Skin epidermis (tissue), 12 donors: Measurements from ENCODE around the gene ATP13A5.

ENCODE experiments used
- H3K27ac ChIP-seq, 21 experiments: fragments of 200-600 bp; sonication (generic) in 11 of 21; one replicate each; pipeline ENCODE4 v1.5.0; 2020; ENCODE audit warnings: mild to moderate bottlenecking in 3 of 21, inconsistent platforms in 2 of 21, moderate library complexity in 2 of 21
- H3K4me3 ChIP-seq, 7 experiments: fragments of 200-600 bp; sonication (generic) in 2 of 7; one replicate each; pipeline ENCODE4 v1.5.0; 2020; ENCODE audit warnings: inconsistent platforms in 2 of 7, mild to moderate bottlenecking in 2 of 7, moderate library complexity in 1 of 7

Gene ATP13A5

DNA sequence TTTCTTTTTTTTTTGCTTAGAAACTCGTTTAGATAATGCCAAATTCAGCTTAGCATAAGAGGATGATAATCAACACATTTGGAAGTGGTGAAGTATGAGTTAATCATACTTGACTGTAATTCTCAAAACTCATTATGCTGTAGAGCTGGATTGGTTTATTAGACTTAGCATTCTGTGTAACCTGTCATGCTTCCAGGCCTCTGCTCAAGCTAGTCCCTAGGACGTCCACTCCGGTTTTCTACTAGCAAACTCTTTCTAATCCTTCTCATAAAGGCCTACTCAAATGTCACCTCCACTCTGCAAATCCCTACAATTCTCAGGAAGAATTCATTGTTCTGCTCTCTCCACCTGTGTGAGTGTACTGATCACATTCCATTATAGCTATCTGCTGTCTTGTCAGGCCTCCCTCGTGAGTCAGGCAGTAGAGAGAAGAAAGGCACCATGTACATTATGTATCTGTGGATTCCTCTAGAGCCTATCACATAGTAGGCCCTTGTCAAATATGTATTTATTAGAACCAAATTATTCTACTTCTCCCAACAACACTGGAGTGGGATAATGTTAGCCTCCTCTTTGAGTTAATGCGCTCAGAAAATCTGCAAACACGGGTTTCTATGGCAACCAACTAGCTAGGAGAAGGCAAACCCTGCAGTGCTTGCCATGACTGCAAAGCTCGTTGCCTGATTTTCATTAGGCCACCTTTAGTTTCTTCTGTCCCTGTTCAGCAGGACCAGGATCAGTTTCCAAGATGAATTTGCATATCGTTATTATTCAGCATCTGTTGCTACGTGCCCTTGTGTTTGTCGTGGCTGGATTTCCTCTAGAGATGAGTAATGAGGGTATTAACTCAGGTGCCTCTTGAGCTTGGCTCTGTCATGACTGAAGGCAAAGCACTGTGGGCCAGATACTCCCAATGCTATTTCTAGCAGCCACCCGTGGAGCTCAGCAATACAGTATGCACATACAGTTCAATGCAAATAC, 30.7 kb downstream of the ATP13A5 start:
- Histone ChIP-seq H3K27ac (no peak overlapping the region), H3K4me3 (no peak overlapping the region)

DNA sequence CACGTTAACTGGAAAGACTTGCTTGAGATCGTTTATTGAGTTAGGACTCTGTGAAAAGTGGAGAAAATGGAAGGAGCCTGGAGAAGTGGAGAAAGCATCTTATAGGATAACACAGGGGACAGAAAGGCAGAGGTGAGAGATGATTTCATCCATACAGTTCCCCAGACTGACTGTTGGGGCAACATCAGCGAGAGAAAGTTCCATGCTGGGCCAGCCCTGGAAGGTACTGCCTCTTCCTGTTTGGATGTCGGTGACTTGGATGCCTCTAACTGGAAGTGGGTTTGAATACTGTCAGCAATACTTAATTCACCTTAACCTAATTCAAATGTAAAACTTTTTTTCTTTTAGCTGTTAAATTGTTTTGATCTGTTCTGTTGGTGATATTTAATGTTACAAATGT, 32.3 kb downstream of the ATP13A5 start:
- no peak overlapping the region for H3K4me3 ChIP-seq

DNA sequence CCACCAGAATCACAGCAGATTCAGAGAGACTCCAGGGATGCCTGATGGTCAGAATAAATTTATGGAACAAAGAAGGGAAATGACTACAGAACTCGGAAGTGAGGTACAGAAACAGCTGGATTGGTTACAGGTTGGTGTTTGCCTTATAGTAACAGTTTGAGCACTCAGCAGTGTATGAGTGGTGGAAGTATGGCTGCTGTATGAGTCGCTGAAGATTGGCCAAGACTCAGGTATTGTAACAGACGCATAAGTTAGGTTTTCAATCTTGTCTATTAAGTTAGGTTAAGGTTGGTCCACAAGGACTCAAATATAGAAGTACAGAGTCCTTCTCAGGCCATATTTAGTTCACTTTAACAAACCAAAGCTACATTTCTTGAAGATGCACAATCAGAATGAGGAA, 33.1 kb downstream of the ATP13A5 start:
- H3K4me3 ChIP-seq, result no peak overlapping the region
- no peak overlapping the region for H3K27ac ChIP-seq

More for the DNA sequence above, 32.3 kb downstream of the ATP13A5 start:
- H3K27ac ChIP-seq, result no peak overlapping the region

DNA sequence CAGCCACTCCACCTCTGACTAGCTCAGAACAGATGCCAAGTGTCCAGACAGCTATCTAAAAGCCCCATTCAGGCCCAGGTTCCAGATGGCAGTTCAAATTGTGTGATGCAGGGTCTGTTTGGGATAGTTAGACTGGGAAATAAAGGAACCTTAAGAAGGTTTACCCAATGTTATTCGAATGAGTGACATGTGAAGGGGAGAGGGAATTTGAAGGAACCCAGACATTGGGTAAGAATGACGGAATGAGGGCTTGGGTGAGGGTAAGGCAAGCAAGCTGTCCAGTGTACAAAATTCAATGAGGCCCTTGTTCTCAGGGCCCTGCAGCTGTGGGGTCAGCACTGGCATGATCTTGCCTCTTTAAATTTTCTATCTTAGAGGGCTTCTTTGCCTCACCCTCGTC, 34.1 kb downstream of the ATP13A5 start:
- Histone ChIP-seq H3K4me3 (no peak overlapping the region), H3K27ac (no peak overlapping the region)

DNA sequence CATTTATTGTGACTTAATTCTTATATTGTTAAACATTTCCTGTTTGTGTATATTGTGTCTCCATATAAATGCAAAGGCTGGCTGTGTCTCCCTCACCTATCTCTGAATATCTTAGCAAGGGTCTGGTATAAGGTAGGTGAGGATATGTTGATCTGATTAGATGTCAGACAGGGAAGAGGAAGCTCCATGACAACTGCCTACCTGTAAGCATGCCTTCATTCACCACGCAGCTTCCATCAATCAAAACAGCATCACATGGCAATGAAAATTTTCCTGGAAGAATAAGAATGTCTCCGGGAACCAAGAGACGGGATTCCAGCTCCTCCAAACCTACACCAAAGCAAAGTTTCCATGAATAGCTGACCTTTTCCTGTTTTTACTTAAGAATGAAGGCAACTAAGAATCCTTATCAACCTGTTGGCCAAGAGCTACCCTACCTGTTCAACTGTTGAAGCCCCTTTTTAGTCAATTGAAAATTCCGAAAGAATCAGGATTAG, 34.8 kb downstream of the ATP13A5 start:
- Histone ChIP-seq H3K4me3 (no peak overlapping the region), H3K27ac (no peak overlapping the region)

DNA sequence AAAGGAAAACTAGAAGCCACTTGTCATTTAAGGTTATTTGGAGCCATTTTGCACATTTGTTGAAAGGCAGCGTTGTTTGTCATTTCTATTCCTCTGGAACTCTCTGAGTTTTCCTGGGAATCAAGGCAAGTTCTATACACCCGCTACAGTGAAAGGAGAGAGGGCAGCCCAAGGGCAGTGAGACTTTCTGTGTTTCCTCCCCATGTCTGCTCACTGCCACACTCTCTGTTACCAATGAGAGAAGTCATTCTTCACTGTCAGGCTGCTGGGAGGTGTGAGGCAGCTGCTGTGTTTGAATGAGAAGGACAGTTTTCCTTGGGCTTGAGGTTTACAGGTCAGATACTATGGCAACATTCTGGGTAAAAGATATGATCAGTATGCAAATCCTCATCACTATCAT, 36.0 kb downstream of the ATP13A5 start:
- Histone ChIP-seq H3K4me3 (no peak overlapping the region), H3K27ac (no peak overlapping the region)

DNA sequence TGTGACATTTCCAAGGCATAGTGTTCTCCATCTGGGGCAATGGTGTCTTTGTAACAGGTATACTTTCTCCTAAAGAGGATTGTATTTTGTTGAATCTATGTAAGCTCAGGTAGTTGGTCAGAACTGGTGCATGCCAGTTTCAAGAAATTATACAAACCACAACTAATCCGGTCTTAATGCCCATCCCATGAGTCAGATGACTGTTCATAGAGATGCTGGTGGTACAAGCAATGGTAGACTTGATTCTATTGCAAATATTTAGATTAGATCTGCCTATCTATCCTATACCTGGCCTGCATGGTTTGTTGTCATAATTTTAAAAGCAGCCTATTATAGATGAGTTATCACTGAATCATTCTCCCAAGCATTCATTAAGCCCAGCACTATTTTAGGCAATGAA, 43.5 kb downstream of the ATP13A5 start:
- no peak overlapping the region for H3K27ac ChIP-seq

DNA sequence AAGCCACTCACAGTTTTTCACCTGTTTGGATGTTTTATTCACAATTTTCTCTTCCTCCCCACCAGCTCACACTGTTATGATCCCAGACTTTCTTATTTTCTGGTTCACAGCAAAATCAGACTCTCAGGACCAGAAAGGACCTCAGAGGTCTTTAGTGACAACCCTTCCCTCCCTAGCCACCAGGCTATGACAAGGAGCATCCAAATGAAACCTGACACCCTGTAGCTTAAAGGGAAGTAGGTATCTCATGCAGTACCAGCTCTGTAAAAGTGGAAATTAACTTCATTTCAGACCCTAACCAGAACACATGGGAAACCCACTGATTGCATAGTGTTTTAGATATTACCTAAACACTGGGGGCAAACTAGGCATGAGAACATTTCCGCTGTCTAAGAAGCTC, 45.3 kb downstream of the ATP13A5 start:
- H3K4me3 ChIP-seq, result no peak overlapping the region
- H3K27ac ChIP-seq, result no peak overlapping the region

More for the DNA sequence above, 43.5 kb downstream of the ATP13A5 start:
- H3K4me3 ChIP-seq, result no peak overlapping the region

DNA sequence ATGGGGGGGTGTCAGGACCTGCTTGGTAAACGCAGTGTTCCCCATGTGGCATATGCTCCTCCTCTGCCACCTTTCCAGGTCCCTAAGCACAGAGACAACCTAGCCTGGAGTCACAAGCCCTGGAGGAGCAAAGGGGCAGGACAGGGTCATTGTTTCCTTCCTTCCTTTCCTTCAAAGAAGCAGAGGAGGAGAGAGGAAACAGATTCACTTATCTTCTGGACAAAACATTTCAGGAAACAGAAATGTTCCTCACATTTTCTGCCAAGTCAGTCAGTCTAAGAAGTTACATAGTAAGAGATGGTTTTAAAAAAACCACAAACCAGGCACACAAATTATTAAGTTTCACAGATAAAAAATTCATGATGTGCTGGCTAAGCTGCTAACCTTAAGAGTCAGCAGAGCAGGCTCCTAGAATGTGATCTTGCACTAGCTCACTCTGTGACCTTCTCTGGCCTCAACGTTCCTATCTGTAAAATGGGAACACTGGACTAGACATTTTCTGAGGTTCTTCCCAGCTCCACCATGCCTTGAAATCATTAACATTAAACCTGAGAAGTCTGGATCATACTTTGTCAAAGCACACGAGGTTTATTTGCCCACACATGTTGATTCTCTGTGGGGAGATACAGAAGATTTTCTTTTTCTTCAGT, 47.9 kb downstream of the ATP13A5 start:
- Histone ChIP-seq H3K4me3 (no peak overlapping the region), H3K27ac (no peak overlapping the region)

DNA sequence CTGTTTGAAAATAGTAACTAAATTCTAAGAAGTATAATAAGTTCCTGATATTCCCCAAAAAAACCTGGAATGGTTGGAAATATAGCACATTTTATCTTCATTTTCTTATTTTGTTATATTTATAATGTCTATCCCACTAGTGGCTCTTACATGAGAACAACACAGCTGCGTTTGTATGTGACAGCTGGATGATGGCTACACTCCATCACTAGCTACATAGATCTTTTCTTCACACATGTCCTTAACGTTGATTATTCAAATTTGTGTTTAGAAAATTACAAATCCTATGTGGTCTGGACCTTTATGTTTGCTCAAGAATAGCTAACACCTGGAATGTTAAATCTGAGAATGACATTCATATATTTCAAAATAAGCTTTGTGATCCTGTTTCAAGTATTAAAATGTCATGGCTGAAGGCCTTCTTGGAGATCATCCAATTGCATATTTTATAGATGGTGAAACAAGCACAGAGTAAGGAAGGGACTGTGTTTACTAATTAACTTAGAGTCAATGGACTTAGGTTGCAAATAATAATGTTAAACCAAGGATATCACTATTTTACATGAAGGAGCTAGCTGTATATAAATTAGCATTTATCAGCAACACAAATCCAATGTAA, 60.8 kb downstream of the ATP13A5 start:
- no peak overlapping the region for H3K4me3 ChIP-seq

DNA sequence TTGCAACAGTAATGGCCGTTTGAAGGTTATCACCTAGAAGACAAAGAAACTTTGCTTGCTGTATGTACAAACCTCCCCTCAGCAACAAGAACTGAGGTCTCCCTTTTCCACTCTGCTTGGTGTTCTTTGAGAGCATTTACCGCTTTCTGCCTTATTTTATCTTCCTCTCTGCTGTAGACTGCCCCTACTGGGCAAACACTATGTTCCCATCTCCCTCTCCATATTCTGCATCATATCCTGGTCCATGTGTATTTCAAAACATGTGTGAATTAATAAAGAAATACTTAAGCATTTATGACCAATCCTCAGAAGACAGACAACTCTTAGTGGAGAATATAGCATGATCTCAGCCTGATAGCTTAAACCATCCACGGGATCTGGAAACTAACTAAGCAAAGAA, 64.4 kb downstream of the ATP13A5 start:
- H3K27ac ChIP-seq, result no peak overlapping the region
- no peak overlapping the region for H3K4me3 ChIP-seq

More for the DNA sequence above, 60.8 kb downstream of the ATP13A5 start:
- H3K27ac ChIP-seq, result no peak overlapping the region

DNA sequence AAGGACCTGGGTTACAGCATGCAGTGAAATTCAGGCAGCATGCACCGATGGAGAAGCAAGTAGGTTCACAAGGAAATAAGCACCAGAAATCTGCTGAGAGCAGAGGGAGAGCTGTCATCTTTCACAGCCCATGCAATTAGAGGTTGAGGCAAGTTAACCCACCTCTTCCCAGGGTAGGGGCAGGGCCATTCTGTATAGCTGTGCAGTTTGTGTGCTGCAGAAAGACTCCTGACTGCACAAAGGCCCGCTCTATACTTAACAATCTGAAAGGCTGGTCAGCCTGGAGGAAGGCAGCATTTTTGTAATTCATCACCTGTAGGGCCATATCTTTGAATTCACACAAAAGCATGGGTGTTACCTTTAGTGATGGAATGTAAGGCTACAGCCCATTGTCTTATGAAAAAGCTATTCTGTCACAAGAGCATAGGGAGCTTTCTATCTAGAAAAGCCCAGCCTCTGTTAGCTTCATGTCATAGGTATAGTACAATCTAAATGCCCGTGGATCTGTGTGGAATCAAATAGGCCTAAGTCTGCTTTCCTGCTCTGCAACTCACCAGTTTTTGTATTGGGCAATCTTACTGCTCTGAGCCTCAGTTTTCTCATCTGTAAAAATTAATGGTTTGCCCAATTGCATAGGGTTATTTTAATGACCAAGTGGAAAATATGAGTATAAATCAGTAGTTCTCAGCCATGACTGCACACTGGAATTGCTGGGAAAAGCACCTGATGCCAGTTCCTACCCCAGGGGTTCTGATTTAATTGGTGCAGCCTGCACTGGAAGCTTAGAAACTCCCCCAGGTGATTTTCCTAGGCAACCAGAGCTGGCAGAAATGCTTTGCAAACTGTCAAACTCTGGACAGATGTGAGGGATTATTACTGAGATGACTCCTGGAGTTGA, 65.2 kb downstream of the ATP13A5 start:
- no peak overlapping the region for H3K27ac ChIP-seq
- H3K4me3 ChIP-seq, result no peak overlapping the region

DNA sequence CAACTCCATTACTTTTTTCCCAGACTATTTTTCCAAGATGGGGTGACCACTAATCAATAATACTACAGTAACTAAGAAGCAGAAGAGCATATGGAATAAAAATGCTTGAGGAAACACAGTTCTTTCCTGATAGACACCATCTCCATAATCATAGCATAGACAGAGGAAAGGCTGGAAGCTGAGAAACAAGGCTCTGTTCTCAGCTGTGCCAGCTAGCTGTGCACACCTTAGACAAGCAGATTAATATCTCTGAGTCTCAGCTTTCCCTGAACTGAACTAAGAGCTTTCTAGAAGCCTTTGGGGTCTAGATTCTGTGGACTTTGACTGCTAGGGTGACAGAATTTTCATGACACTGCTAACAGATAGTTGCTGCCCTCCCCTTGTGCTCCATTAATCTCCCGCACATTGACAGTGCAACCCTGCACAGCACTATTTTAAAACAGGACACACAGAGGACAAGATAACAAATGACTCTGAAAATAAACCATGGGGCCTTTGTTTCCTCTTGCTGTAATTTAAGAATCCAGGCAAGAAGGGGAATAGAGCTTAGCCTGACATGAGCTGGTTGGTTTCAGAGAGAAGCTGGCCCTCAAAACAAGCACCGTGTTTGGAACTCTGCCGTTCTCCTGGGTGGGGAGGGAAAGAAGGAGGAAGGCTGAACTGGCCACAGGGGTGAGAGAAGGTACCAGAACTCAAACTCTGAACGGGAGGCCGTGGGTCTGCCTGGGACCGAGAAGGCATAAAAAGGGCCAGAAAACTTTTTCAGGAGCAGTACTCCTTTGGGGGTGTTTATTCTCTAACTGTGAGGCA, 67.4 kb downstream of the ATP13A5 start:
- Histone ChIP-seq H3K4me3 (no peak overlapping the region), H3K27ac (no peak overlapping the region)

DNA sequence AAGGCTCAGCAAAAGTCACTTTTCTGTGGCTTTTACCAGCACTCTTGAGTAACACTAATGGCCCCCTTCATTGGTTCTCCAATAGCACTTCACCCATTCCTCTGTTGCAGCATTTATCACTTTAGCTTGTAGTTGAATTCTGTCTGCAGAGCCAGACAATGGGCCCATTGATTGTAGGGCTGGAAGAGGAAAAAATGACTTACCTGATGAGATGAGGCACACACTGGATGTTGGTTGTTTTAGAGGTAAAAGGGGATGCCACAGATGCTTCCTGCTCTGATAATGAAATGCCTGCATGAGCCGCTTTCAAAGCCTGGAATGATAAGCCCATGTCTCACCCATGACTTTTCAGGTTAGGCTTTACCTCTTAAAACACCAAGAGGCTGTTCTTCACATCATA, 73.2 kb downstream of the ATP13A5 start:
- Histone ChIP-seq H3K27ac (no peak overlapping the region), H3K4me3 (no peak overlapping the region)

DNA sequence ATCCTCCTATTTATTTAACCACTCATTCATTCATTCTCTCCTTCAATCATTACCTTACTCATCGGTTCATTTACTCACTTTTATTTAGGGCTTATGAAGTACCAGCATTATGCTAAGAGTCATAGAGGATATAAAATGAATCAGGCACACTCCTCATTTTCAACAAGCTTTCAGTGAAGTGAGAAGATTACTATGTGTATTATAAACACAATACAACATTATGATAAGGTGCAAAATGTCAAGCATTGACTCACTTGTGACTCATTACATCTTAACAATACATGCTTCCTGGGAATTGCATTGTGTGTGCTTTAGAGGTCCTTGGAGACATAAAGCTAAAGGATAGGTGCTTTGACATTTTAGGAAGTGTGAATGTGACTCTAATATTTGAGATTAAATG, 77.1 kb downstream of the ATP13A5 start:
- Histone ChIP-seq H3K27ac (no peak overlapping the region), H3K4me3 (no peak overlapping the region)

DNA sequence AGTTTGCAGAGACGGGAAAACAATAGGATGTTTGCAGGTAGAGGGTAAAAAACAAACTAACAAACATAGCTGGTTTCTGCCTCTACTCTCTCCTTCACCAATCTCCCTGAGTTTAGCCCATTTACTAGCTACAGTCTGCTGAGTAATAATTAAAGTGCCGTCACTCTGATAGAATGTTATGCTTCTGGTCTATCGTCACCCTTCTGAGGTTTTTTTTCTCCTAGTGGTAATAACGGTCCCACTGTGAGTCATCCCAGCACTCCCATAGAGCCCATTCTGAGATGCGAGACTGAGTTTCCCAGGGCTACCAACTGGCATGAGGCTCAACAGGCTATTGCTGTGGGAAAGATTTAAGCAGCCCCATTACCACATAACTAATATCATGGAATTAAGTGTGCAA, 81.1 kb downstream of the ATP13A5 start:
- H3K27ac ChIP-seq, result no peak overlapping the region
- H3K4me3 ChIP-seq, result no peak overlapping the region

DNA sequence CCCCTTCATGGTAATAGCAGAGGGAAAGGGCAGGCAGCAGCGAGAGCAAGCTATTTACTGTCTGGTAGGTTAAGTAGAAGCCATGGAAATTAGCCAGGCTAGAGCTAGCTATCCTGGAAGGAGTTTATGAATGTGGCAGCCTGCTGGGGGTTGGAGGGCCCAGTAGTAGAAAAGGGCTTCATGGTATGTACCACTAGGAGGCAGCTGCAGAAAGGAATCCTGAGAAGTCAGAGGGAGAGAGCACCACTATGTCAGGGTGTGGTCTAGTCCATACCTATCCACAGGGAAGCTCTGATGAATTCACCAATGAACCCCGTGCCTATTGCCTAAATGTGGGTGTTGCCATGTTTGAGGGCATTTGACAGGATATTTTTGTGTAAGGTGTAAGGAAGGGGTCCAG, 82.6 kb downstream of the ATP13A5 start:
- H3K27ac ChIP-seq, result no peak overlapping the region
- no peak overlapping the region for H3K4me3 ChIP-seq

DNA sequence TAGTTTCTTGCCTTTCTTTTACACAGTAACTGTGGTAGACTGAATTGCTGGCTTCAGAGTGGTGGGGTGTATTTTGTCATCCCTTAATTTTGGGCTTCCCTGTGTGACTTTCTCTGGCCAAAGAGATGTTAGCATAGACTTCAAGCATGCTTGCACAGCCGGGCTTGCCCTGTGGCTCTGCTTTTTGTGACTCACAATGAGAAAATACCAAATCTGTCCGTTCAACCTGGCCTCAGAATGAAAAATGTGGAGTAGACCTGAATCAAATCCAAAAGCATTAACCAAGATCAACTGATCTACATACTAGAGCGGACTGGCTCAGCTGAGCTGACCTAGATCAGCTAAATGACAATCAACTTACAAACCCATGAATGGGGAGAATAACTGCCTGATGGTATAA, 86.2 kb downstream of the ATP13A5 start:
- Histone ChIP-seq H3K27ac (no peak overlapping the region), H3K4me3 (no peak overlapping the region)
